ENCODE results near the gene MANSC4. TPM values are rescaled to one million over a fixed set of nuclear protein-coding genes. Genes with fewer than 3 reads are reported as not detected.

Gene MANSC4
- total and polyA plus RNA-seq, 9 of the 15 experiments (the other 6 are each of a cell fraction or from before 2014, with no cell fraction given), result not detected

- no peak for TF ChIP-seq ZBTB40 (IDR thresholded peaks at IDR 0.05)
- TF ChIP-seq ZBTB40 (CRISPR knock-in tag; IDR thresholded peaks at IDR 0.05), result no peak
- TF ChIP-seq POLR2H (tag; IDR thresholded peaks at IDR 0.05; ENCODE audit: low read depth), result peak; percentile 41; the same call in 1 of the 2 replicates
- TF ChIP-seq DMBX1 (CRISPR knock-in tag; IDR thresholded peaks at IDR 0.05; ENCODE audit: borderline replicate concordance), result peak; percentile 99
- peak; percentile 71 for TF ChIP-seq ZNF766 (CRISPR knock-in tag; conservative IDR thresholded peaks at IDR 0.05)
- no peak for TF ChIP-seq NCOA2 (IDR thresholded peaks at IDR 0.05; ENCODE audit: partially characterized antibody in 2 of 2)
- TF ChIP-seq ZNF239 (CRISPR knock-in tag; IDR thresholded peaks at IDR 0.05), result peak; percentile 46; the same call in 1 of the 2 replicates
- TF ChIP-seq HDAC8 (tag; IDR thresholded peaks at IDR 0.05), result peak; percentile 93
- TF ChIP-seq ZNF77 (CRISPR knock-in tag; IDR thresholded peaks at IDR 0.05), result no peak
- TF ChIP-seq HNRNPLL (IDR thresholded peaks at IDR 0.05; ENCODE audit: low read depth, low read length, poor library complexity, severe bottlenecking), result no peak
- no peak for TF ChIP-seq FOXJ2 (tag; IDR thresholded peaks at IDR 0.05)
- TF ChIP-seq XRCC3 (IDR thresholded peaks at IDR 0.05), result no peak
- no peak for TF ChIP-seq RERE (CRISPR knock-in tag; IDR thresholded peaks at IDR 0.05; ENCODE audit: borderline replicate concordance)
- TF ChIP-seq PYGO2 (tag; IDR thresholded peaks at IDR 0.05), result peak; percentile 90
Observed at GRCh38 chr12:27818401-27818918, 38.4 kb upstream of the MANSC4 start (continued).

Measured in K562 (cell line).